Sigmoid colon (tissue), 4 donors: Measurements from ENCODE around the gene HMX3.

ENCODE experiments used
- POLR2A ChIP-seq, 2 donors: fragments of 450-650 bp; IDR thresholded peaks; one replicate each; pipeline ENCODE4 v1.6.1; 2016; ENCODE audit warnings: antibody characterized with exemption in 2 of 2, mild to moderate bottlenecking in 2 of 2, moderate library complexity in 2 of 2
- POLR2AphosphoS5 ChIP-seq, 4 donors: sonication (generic); formaldehyde crosslinking; IDR thresholded peaks; one replicate each; pipeline ENCODE4 v1.6.1; 2017; ENCODE audit warnings: antibody characterized with exemption in 4 of 4
- TF ChIP-seq, protein P1 (sequence below), 4 experiments: fragments of 450-650 bp in 3 of 4; fragments of 200-600 bp in 1 of 4; IDR thresholded peaks; one replicate each; pipeline ENCODE4 v1.5.1; 2016 to 2019; ENCODE audit warnings: antibody characterized with exemption in 4 of 4, mild to moderate bottlenecking in 3 of 4, moderate library complexity in 2 of 4

DNA sequence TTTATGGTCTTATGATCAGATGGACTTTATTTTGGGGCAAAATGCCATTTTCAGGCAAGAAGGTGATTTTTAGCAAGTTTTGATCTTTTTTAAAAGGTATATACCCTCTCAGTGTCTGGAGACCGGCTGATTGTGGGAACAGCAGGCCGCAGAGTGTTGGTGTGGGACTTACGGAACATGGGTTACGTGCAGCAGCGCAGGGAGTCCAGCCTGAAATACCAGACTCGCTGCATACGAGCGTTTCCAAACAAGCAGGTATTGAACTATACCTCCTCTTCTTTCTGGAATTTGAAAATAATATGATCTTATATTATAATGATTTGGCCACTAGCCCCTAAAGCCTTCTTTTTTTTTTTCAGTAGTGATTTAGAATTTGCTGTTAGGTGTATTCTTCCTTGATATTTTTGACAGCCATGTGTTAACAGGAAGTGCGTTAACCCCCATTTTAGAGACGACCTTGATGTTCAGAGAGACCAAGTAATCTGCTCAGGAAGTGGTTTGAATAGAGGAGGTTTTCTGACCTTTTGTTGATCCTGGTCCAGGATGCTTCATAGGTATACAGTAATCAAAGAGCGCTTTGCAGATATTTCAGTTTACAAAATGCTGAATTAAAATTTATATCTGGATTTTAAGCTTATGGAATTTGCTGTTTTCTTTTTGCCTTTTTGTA lies 24.7 kb downstream of the HMX3 start:
- TF ChIP-seq, protein P1, sequence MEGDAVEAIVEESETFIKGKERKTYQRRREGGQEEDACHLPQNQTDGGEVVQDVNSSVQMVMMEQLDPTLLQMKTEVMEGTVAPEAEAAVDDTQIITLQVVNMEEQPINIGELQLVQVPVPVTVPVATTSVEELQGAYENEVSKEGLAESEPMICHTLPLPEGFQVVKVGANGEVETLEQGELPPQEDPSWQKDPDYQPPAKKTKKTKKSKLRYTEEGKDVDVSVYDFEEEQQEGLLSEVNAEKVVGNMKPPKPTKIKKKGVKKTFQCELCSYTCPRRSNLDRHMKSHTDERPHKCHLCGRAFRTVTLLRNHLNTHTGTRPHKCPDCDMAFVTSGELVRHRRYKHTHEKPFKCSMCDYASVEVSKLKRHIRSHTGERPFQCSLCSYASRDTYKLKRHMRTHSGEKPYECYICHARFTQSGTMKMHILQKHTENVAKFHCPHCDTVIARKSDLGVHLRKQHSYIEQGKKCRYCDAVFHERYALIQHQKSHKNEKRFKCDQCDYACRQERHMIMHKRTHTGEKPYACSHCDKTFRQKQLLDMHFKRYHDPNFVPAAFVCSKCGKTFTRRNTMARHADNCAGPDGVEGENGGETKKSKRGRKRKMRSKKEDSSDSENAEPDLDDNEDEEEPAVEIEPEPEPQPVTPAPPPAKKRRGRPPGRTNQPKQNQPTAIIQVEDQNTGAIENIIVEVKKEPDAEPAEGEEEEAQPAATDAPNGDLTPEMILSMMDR (IDR thresholded peaks at IDR 0.05) = no peak
- TF ChIP-seq POLR2A (IDR thresholded peaks at IDR 0.05) (no peak), POLR2AphosphoS5 (IDR thresholded peaks at IDR 0.05) (no peak)
